Measurements from ENCODE around the gene CEP55. TPM values are rescaled to one million over a fixed set of nuclear protein-coding genes. Genes with fewer than 3 reads are reported as not detected.
"Not testable (repeated sequence)": the region's sequence is repeated elsewhere in the genome, so short reads cannot be mapped to it uniquely, and the experiment has no call there.

CEP55 gene
- total and polyA plus RNA-seq, 2 experiments from 2014 or later, result 14.9 to 21.5 TPM

GRCh38 chr10:93516006-93516380 lies 19.6 kb downstream of the CEP55 start:
- no peaks in the 10 kb centered on the region for H3K9me3 ChIP-seq (ENCODE audit: low read depth)
- H2AFZ ChIP-seq, result peak overlapping the region; percentile 42
- no peaks in the 10 kb centered on the region for H3K79me2 ChIP-seq (ENCODE audit: insufficient read depth)
- WGBS, 2 experiments (ENCODE audit: low coverage in 1 of 2, low lambda C conversion rate in 2 of 2, missing lambda C conversion rate in 2 of 2), result 100% methylated on average over 1 of the region's 1 CpG
- peak; percentile 24 for DNase-seq
- H4K20me1 ChIP-seq (ENCODE audit: insufficient read depth), result no peaks in the 10 kb centered on the region
- peaks cover 19% of the 10 kb centered on the region for H3F3A ChIP-seq (ENCODE audit: insufficient read depth)
- H3K4me2 ChIP-seq (ENCODE audit: unreplicated experiment), result peak overlapping the region; percentile 51
- no peak for TF ChIP-seq EZH2 (IDR thresholded peaks at IDR 0.05; ENCODE audit: insufficient read depth, poor library complexity, severe bottlenecking)
- no peak for TF ChIP-seq EZH2phosphoT487 (IDR thresholded peaks at IDR 0.05; ENCODE audit: insufficient read depth, low read depth)
- peak overlapping the region; percentile 83 for H3K27ac ChIP-seq
- H3K4me3 ChIP-seq, result no peak overlapping the region
- peaks cover 23% of the 10 kb centered on the region for H3K4me1 ChIP-seq (ENCODE audit: insufficient read depth)
- H3K36me3 ChIP-seq (ENCODE audit: low read depth), result no peaks in the 10 kb centered on the region; the same call in 1 of the 2 replicates
- in situ Hi-C loops (cut with MboI), result loop anchor here (25.0 kb wide), 2 partner anchors 429 to 629 kb away; no protein-coding TSS in a partner anchor
- H3K9ac ChIP-seq, result peak overlapping the region; percentile 66
- H3K27me3 ChIP-seq (replicated peaks; ENCODE audit: insufficient read depth), result no peaks in the 10 kb centered on the region
- H3K9me2 ChIP-seq (ENCODE audit: insufficient read depth), result no peaks in the 10 kb centered on the region

GRCh38 chr10:93518531-93518930 lies 22.1 kb downstream of the CEP55 start:
- 96 to 98% methylated on average over 4 of the region's 4 CpGs for WGBS, 2 experiments (ENCODE audit: low coverage in 1 of 2, low lambda C conversion rate in 2 of 2, missing lambda C conversion rate in 2 of 2)
- TF ChIP-seq EZH2 (IDR thresholded peaks at IDR 0.05; ENCODE audit: insufficient read depth, poor library complexity, severe bottlenecking) (no peak), EZH2phosphoT487 (IDR thresholded peaks at IDR 0.05; ENCODE audit: insufficient read depth, low read depth) (no peak)
- Histone ChIP-seq H3K36me3 (ENCODE audit: low read depth) (no peaks in the 10 kb centered on the region), H3K9me2 (ENCODE audit: insufficient read depth) (no peaks in the 10 kb centered on the region), H3K27me3 (replicated peaks; ENCODE audit: insufficient read depth) (no peaks in the 10 kb centered on the region), H3K27ac (no peak overlapping the region), H2AFZ (no peak overlapping the region), H4K20me1 (ENCODE audit: insufficient read depth) (no peaks in the 10 kb centered on the region), H3K4me3 (no peak overlapping the region), H3K4me2 (ENCODE audit: unreplicated experiment) (no peak overlapping the region), H3K4me1 (ENCODE audit: insufficient read depth) (peaks cover 19% of the 10 kb centered on the region), H3K9me3 (ENCODE audit: low read depth) (no peaks in the 10 kb centered on the region), H3K9ac (no peak overlapping the region), H3K79me2 (ENCODE audit: insufficient read depth) (no peaks in the 10 kb centered on the region), H3F3A (ENCODE audit: insufficient read depth) (peaks cover 19% of the 10 kb centered on the region)
- in situ Hi-C loops (cut with MboI), result loop anchor here (25.0 kb wide), 2 partner anchors 431 to 631 kb away; no protein-coding TSS in a partner anchor
- DNase-seq, result no peak

- H3K9me2 ChIP-seq (ENCODE audit: insufficient read depth), result no peaks in the 10 kb centered on the region
- no peaks in the 10 kb centered on the region for H3K4me1 ChIP-seq (ENCODE audit: insufficient read depth)
- no peaks in the 10 kb centered on the region for H3F3A ChIP-seq (ENCODE audit: insufficient read depth)
- no peaks in the 10 kb centered on the region for H3K9me3 ChIP-seq (ENCODE audit: low read depth)
- no peaks in the 10 kb centered on the region for H3K36me3 ChIP-seq (ENCODE audit: low read depth)
- no peak for DNase-seq
- no peak overlapping the region for H3K9ac ChIP-seq
- H3K4me2 ChIP-seq (ENCODE audit: unreplicated experiment), result no peak overlapping the region
- H4K20me1 ChIP-seq (ENCODE audit: insufficient read depth), result no peaks in the 10 kb centered on the region
- no peak overlapping the region for H3K27ac ChIP-seq
- H3K27me3 ChIP-seq (replicated peaks; ENCODE audit: insufficient read depth), result no peaks in the 10 kb centered on the region
- in situ Hi-C loops (cut with MboI), result no loop called here
- H3K79me2 ChIP-seq (ENCODE audit: insufficient read depth), result no peaks in the 10 kb centered on the region
- no peak for TF ChIP-seq EZH2 (IDR thresholded peaks at IDR 0.05; ENCODE audit: insufficient read depth, poor library complexity, severe bottlenecking)
- no peak for TF ChIP-seq EZH2phosphoT487 (IDR thresholded peaks at IDR 0.05; ENCODE audit: insufficient read depth, low read depth)
- no peak overlapping the region for H2AFZ ChIP-seq
- no peak overlapping the region for H3K4me3 ChIP-seq
- WGBS, 2 experiments (ENCODE audit: low coverage in 1 of 2, low lambda C conversion rate in 2 of 2, missing lambda C conversion rate in 2 of 2), result 76 to 78% methylated on average over 5 of the region's 5 CpGs
These were observed 38.9 kb downstream of the CEP55 start for GRCh38 chr10:93535293-93535692.

- not testable (repeated sequence) for H3K4me3 ChIP-seq; H3K36me3 ChIP-seq (ENCODE audit: low read depth); H3K79me2 ChIP-seq (ENCODE audit: insufficient read depth); H3K9me2 ChIP-seq (ENCODE audit: insufficient read depth); H3F3A ChIP-seq (ENCODE audit: insufficient read depth); H3K4me2 ChIP-seq (ENCODE audit: unreplicated experiment); H4K20me1 ChIP-seq (ENCODE audit: insufficient read depth); H3K4me1 ChIP-seq (ENCODE audit: insufficient read depth); H3K9me3 ChIP-seq (ENCODE audit: low read depth); H3K9ac ChIP-seq; H3K27ac ChIP-seq; H3K27me3 ChIP-seq (replicated peaks; ENCODE audit: insufficient read depth); DNase-seq; H2AFZ ChIP-seq
- in situ Hi-C loops (cut with MboI), result loop anchor here (10.0 kb wide), 1 partner anchor 134 kb away; no protein-coding TSS in a partner anchor
- 79 to 85% methylated on average over 4 of the region's 4 CpGs for WGBS, 2 experiments (ENCODE audit: low coverage in 1 of 2, low lambda C conversion rate in 2 of 2, missing lambda C conversion rate in 2 of 2)
These were observed 44.5 kb downstream of the CEP55 start for GRCh38 chr10:93540871-93541270.
